OCI-LY3 (cell line): ENCODE data around the gene MMUT.

ENCODE experiments used
- H2AFZ ChIP-seq: fragments of 200-600, 300-600 bp; shearing (Covaris generic); 2 replicates; pipeline ENCODE4 v1.6.0; 2014; ENCODE audit warnings: antibody characterized with exemption, low read depth, low read length
- H3K27ac ChIP-seq: fragments of 200-600, 300-600 bp; sonication (generic); 2 replicates; pipeline ENCODE4 v1.5.1; 2014; ENCODE audit warnings: mild to moderate bottlenecking, low read length, moderate library complexity, mixed read lengths
- H3K27me3 ChIP-seq: fragments of 200-600, 300-600 bp; sonication (generic); 2 replicates; pipeline ENCODE4 v1.6.1; 2014; ENCODE audit warnings: low read depth, low read length, mixed read lengths
- H3K36me3 ChIP-seq: fragments of 200-600, 300-600 bp; sonication (generic); replicated peaks from 2 replicates; pipeline ENCODE3; 2014; ENCODE audit warnings: low read depth, low read length, mixed read lengths
- H3K4me1 ChIP-seq: fragments of 300-600, 200-600 bp; sonication (generic); 2 replicates; pipeline ENCODE4 v1.6.1; 2014; ENCODE audit warnings: low read length, mixed read lengths
- H3K4me2 ChIP-seq: fragments of 200-600, 300-600 bp; sonication (generic); 2 replicates; pipeline ENCODE4 v1.6.1; 2014; ENCODE audit warnings: low read length, mixed read lengths
- H3K4me3 ChIP-seq: fragments of 300-600, 200-600 bp; sonication (generic); 2 replicates; pipeline ENCODE4 v1.5.1; 2014; ENCODE audit warnings: antibody characterized with exemption, mild to moderate bottlenecking, low read length, moderate library complexity
- H3K79me2 ChIP-seq: fragments of 300-600, 200-600 bp; shearing (Covaris generic); 2 replicates; pipeline ENCODE4 v1.6.1; 2014; ENCODE audit warnings: mild to moderate bottlenecking, low read length, mixed read lengths
- H3K9ac ChIP-seq: fragments of 300-600, 200-600 bp; shearing (Covaris generic); 2 replicates; pipeline ENCODE4 v1.6.0; 2014; ENCODE audit warnings: mild to moderate bottlenecking, low read length, moderate library complexity
- H3K9me3 ChIP-seq: fragments of 200-600, 300-600 bp; shearing (Covaris generic); 2 replicates; pipeline ENCODE4 v1.6.1; 2014; ENCODE audit warnings: low read length, mixed read lengths; ENCODE audit not compliant: insufficient read depth
- H4K20me1 ChIP-seq: fragments of 200-600, 300-600 bp; sonication (generic); 2 replicates; pipeline ENCODE4 v1.6.1; 2016; ENCODE audit warnings: low read length, mixed read lengths; ENCODE audit not compliant: insufficient read depth
- EZH2phosphoT487 ChIP-seq: fragments of 200-600 bp; shearing (Covaris generic); IDR thresholded peaks from 2 replicates; pipeline ENCODE4 v1.6.1; 2018; ENCODE audit warnings: antibody characterized with exemption, mixed run types, low read depth
- TF ChIP-seq, protein P1 (sequence below): fragments of 200-600, 300-600 bp; sonication (generic); IDR thresholded peaks from 2 replicates; pipeline ENCODE4 v1.5.1; 2014; ENCODE audit warnings: antibody characterized with exemption, low read length, low read depth

MMUT gene

DNA sequence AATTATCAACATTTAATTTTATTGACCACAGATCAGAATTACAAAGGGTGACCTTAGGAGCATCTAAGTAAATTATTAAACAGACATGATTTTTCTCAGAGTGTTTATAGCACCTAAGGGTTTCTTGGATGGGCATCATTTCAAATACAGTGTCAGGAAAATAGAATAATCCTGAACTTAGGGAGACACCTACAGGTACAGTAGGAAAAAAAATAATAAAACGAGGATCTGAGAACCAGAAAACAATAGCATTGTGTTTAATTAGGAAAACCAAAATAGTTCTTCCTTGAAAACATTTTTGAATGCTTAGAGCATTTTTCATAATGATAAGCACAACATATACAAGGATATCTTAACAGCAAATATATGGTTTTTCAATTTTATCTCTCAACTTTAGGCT is 39.2 kb downstream of the MMUT start:
- H3K36me3 ChIP-seq: no peaks in the 10 kb centered on the region
- no peak overlapping the region for H3K4me3 ChIP-seq
- no peaks in the 10 kb centered on the region for H3K79me2 ChIP-seq
- no peaks in the 10 kb centered on the region for H4K20me1 ChIP-seq
- no peaks in the 10 kb centered on the region for H3K27me3 ChIP-seq
- no peak overlapping the region for H3K9ac ChIP-seq
- no peak overlapping the region for H3K4me2 ChIP-seq
- H3K9me3 ChIP-seq: no peaks in the 10 kb centered on the region
- H2AFZ ChIP-seq: no peak overlapping the region
- H3K4me1 ChIP-seq: no peaks in the 10 kb centered on the region
- TF ChIP-seq, protein P1, sequence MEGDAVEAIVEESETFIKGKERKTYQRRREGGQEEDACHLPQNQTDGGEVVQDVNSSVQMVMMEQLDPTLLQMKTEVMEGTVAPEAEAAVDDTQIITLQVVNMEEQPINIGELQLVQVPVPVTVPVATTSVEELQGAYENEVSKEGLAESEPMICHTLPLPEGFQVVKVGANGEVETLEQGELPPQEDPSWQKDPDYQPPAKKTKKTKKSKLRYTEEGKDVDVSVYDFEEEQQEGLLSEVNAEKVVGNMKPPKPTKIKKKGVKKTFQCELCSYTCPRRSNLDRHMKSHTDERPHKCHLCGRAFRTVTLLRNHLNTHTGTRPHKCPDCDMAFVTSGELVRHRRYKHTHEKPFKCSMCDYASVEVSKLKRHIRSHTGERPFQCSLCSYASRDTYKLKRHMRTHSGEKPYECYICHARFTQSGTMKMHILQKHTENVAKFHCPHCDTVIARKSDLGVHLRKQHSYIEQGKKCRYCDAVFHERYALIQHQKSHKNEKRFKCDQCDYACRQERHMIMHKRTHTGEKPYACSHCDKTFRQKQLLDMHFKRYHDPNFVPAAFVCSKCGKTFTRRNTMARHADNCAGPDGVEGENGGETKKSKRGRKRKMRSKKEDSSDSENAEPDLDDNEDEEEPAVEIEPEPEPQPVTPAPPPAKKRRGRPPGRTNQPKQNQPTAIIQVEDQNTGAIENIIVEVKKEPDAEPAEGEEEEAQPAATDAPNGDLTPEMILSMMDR: peak; percentile 41
- TF ChIP-seq EZH2phosphoT487: no peak
- H3K27ac ChIP-seq: no peak overlapping the region

DNA sequence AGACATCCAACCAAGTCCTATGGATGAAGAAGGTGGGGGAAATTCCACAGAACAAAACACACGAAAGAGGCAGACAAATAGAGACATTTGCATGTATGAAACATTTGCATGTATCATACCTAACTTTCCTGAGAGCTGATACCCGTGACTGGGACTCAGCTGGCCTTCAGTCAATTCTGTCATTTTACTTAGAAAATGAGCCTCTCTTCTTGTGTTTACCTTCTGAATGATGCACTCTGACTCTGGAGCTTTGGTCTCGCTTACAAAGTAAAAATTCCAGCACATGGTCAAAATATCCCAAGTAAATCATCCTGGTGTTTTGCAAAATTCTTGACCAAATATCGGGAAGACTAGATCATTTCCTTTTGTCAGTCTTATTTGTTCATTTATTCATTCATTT is 46.9 kb downstream of the MMUT start:
- no peak overlapping the region for H2AFZ ChIP-seq
- H3K79me2 ChIP-seq: no peaks in the 10 kb centered on the region
- H3K4me3 ChIP-seq: no peak overlapping the region
- no peak overlapping the region for H3K4me2 ChIP-seq
- no peaks in the 10 kb centered on the region for H3K36me3 ChIP-seq
- H4K20me1 ChIP-seq: no peaks in the 10 kb centered on the region
- H3K27me3 ChIP-seq: no peaks in the 10 kb centered on the region
- TF ChIP-seq EZH2phosphoT487: no peak
- TF ChIP-seq, protein P1: no peak
- H3K4me1 ChIP-seq: no peaks in the 10 kb centered on the region
- H3K27ac ChIP-seq: no peak overlapping the region
- no peak overlapping the region for H3K9ac ChIP-seq
- peaks cover 5% of the 10 kb centered on the region; the same call in 1 of the 2 replicates for H3K9me3 ChIP-seq

DNA sequence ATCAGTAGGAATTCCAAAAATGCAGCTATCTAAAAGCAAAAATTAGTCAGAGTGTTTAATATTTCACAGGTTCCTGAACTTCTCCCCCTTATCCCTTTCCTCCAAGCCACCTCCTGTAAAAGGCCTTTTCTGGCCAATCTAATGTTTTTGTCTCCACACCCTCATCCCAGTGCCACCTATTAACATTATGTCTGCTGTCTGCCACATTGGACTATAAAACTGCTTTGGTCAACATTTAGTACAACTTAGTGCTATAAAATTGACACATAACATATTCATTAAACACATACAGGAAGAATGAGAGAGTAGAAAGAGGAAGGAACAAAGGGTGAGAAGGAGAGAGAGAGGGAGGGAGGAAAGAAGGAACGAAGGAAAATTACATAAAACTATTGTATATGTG is 47.7 kb downstream of the MMUT start:
- no peak overlapping the region for H3K4me3 ChIP-seq
- no peak overlapping the region for H2AFZ ChIP-seq
- H3K9ac ChIP-seq: no peak overlapping the region
- no peaks in the 10 kb centered on the region for H4K20me1 ChIP-seq
- H3K4me1 ChIP-seq: peaks cover 2% of the 10 kb centered on the region; the same call in 1 of the 2 replicates
- H3K36me3 ChIP-seq: no peaks in the 10 kb centered on the region
- TF ChIP-seq EZH2phosphoT487: no peak
- TF ChIP-seq, protein P1: no peak
- peaks cover 5% of the 10 kb centered on the region; the same call in 1 of the 2 replicates for H3K9me3 ChIP-seq
- no peak overlapping the region for H3K27ac ChIP-seq
- no peaks in the 10 kb centered on the region for H3K79me2 ChIP-seq
- H3K27me3 ChIP-seq: no peaks in the 10 kb centered on the region
- H3K4me2 ChIP-seq: no peak overlapping the region

DNA sequence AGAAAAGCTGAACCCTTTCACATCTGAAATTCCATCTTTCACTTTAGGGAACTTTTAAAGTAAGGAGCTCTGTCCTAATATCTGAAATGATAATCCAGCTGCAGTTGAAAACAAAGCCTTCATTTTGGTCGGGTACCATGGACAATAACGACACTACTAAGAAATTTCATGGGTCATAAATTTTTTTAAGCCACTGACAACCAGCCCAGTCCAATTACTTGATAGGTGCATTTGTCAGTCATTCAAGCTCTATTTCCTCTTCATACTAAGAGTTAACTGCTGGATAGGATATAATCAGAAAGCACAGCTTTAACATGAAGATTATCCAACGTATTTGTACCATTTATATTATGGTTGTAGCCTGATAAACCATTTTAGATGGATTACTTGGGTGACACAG is 52.5 kb downstream of the MMUT start:
- H3K4me3 ChIP-seq: no peak overlapping the region
- H3K27ac ChIP-seq: no peak overlapping the region
- H3K27me3 ChIP-seq: no peaks in the 10 kb centered on the region
- no peak overlapping the region for H3K9ac ChIP-seq
- H3K36me3 ChIP-seq: no peaks in the 10 kb centered on the region
- no peak overlapping the region for H2AFZ ChIP-seq
- TF ChIP-seq, protein P1: no peak
- no peaks in the 10 kb centered on the region for H3K79me2 ChIP-seq
- no peaks in the 10 kb centered on the region for H4K20me1 ChIP-seq
- H3K4me1 ChIP-seq: peaks cover 5% of the 10 kb centered on the region
- peaks cover 5% of the 10 kb centered on the region; the same call in 1 of the 2 replicates for H3K9me3 ChIP-seq
- peak overlapping the region; percentile 55; the same call in 1 of the 2 replicates for H3K4me2 ChIP-seq
